AG04449 (cell line): ENCODE data around the gene FLT1.

Experiments used
- CTCF ChIA-PET: fragments of 350-600 bp; formaldehyde crosslinking; extraction: SDS; loops from one replicate; lab custom pipeline; 2021; ENCODE audit warnings: antibody characterized with exemption; lab: Yijun Ruan, JAX
- POLR2A ChIA-PET: fragments of 400-600, 350-600 bp; formaldehyde crosslinking; extraction: SDS; loops from one replicate; lab custom pipeline; 2020; ENCODE audit warnings: antibody characterized with exemption, inconsistent platforms; lab: Yijun Ruan, JAX
- DNase-seq: peaks from one replicate; pipeline ENCODE4 v3.0.0-alpha.2; 2010; ENCODE audit warnings: low read depth, low spot score
- H3K4me3 ChIP-seq: 2 replicates; pipeline ENCODE4 v1.5.1; 2011; ENCODE audit warnings: low read depth, mild to moderate bottlenecking, control low read depth, low read length
- TF ChIP-seq, protein P1 (sequence below): IDR thresholded peaks from one replicate; pipeline ENCODE4 v1.5.1; 2011; ENCODE audit warnings: mild to moderate bottlenecking, moderate library complexity, low read length, control low read depth, inconsistent platforms; ENCODE audit not compliant: insufficient read depth; ENCODE audit errors: missing control alignments

Gene FLT1

DNA sequence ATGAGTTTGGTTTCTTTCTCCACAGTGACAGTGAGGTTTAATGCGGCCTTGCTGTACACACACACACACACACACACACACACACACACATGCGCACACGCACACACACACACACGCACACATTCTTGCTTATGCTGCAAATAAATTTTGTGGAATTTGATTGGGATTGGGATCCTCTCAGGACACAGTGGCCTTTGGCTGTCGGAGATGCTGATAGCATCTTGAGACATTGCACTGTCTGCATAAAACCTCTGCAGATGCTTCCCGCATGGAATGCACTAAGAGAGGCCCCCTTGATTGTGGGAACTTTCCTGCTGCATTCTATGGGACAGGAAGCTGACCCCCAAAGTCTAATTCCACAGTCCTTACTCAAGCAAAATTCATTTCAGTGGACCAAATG lies 145.6 kb downstream of the FLT1 start:
- ChIA-PET CTCF (interaction anchor here (1.1 kb wide), 1 partner anchor 20 kb away, joined by 3 read pairs; no protein-coding TSS in a partner anchor), POLR2A (no interaction called here)
- H3K4me3 ChIP-seq = no peak overlapping the region
- no peak for DNase-seq
- TF ChIP-seq, protein P1, sequence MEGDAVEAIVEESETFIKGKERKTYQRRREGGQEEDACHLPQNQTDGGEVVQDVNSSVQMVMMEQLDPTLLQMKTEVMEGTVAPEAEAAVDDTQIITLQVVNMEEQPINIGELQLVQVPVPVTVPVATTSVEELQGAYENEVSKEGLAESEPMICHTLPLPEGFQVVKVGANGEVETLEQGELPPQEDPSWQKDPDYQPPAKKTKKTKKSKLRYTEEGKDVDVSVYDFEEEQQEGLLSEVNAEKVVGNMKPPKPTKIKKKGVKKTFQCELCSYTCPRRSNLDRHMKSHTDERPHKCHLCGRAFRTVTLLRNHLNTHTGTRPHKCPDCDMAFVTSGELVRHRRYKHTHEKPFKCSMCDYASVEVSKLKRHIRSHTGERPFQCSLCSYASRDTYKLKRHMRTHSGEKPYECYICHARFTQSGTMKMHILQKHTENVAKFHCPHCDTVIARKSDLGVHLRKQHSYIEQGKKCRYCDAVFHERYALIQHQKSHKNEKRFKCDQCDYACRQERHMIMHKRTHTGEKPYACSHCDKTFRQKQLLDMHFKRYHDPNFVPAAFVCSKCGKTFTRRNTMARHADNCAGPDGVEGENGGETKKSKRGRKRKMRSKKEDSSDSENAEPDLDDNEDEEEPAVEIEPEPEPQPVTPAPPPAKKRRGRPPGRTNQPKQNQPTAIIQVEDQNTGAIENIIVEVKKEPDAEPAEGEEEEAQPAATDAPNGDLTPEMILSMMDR = no peak

GRCh38 chr13:28347456-28348371 lies 147.2 kb downstream of the FLT1 start:
- POLR2A ChIA-PET = no interaction called here
- CTCF ChIA-PET = interaction anchor here (0.7 to 1.4 kb wide), 2 partner anchors 10 to 22 kb away, joined by 3 read pairs; no protein-coding TSS in a partner anchor

GRCh38 chr13:28346154-28346553 lies 148.8 kb downstream of the FLT1 start:
- DNase-seq = no peak
- TF ChIP-seq, protein P1 = no peak
- POLR2A ChIA-PET = no interaction called here
- CTCF ChIA-PET = no interaction called here
- no peak overlapping the region for H3K4me3 ChIP-seq

More at GRCh38 chr13:28347456-28348371, 147.2 kb downstream of the FLT1 start:
- TF ChIP-seq, protein P1 = no peak
- no peak for DNase-seq
- H3K4me3 ChIP-seq = no peak overlapping the region

GRCh38 chr13:28344163-28344562 lies 150.8 kb downstream of the FLT1 start:
- POLR2A ChIA-PET = no interaction called here
- TF ChIP-seq, protein P1 = no peak
- CTCF ChIA-PET = interaction anchor here (0.6 kb wide), 1 partner anchor 292 kb away, joined by 3 read pairs; no protein-coding TSS in a partner anchor
- no peak overlapping the region for H3K4me3 ChIP-seq
- DNase-seq = no peak

- TF ChIP-seq, protein P1 = no peak
- no peak for DNase-seq
- CTCF ChIA-PET = no interaction called here
- no peak overlapping the region for H3K4me3 ChIP-seq
- POLR2A ChIA-PET = no interaction called here
These were observed 152.7 kb downstream of the FLT1 start for GRCh38 chr13:28342251-28342650.

GRCh38 chr13:28340272-28340793 lies 154.6 kb downstream of the FLT1 start:
- TF ChIP-seq, protein P1 = no peak
- ChIA-PET CTCF (no interaction called here), POLR2A (no interaction called here)
- DNase-seq = no peak
- H3K4me3 ChIP-seq = no peak overlapping the region
